SK-N-MC (cell line): Measurements from ENCODE around the gene TNN.

Source experiments
- FOXP2 ChIP-seq: optimal IDR thresholded peaks from 2 replicates; pipeline ENCODE3; 2011; ENCODE audit warnings: mild to moderate bottlenecking, moderate library complexity; ENCODE audit not compliant: insufficient read depth; ENCODE audit errors: extremely low read length, control extremely low read depth
- POLR2AphosphoS5 ChIP-seq: IDR thresholded peaks from 2 replicates; pipeline ENCODE4 v1.6.1; 2012; ENCODE audit warnings: mild to moderate bottlenecking, low read depth, low read length, borderline replicate concordance

DNA sequence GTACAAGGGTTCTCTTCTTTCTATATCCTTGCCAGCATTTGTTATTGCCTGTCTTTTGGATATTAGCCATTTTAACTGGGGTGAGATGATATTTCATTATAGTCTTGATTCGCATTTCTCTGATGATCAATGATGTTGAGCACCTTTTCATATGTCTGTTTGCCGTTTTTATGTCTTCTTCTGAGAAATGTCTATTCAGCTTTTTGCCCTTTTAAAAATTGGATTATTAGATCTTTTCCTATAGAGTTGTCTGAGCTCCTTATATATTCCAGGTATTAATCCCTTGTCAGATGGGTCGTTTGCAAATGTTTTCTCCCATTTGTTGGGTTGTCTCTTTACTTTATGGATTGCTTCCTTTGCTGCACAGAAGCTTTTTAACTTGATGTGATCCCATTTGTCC, 25.0 kb upstream of the TNN start:
- TF ChIP-seq POLR2AphosphoS5 (no peak), FOXP2 (no peak)
